HG03558 (cell line): Measurements from ENCODE around the gene PCED1B.

Experiments used
- ATAC-seq: cut with Tn5 transposase; IDR thresholded peaks from one replicate; pipeline ENCODE4 v1.9.1; 2021; ENCODE audit warnings: moderate number of reproducible peaks; ENCODE audit not compliant: unreplicated experiment; ENCODE audit errors: extremely low read depth

PCED1B gene

DNA sequence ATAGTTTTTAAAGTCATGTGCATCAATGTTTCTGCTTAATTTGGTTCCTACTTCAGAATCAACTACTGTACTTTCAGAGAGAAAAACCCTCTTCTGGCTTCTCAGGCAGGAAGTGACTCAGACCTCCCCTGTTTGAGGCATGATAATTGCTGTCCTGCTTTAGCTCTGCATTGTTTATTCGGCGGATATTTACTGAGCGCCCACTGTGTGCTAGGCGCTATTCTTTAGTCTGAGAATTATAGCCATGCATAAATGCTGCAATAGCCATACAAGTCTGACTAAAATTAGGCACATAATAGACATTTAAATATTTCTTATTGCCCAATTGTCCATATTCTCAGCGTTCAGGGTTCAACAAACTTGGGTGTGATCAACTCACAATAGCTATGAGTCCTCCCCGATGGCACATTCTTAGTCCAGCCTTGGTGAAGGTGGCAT is 6.4 kb downstream of the PCED1B start:
- no peak for ATAC-seq

DNA sequence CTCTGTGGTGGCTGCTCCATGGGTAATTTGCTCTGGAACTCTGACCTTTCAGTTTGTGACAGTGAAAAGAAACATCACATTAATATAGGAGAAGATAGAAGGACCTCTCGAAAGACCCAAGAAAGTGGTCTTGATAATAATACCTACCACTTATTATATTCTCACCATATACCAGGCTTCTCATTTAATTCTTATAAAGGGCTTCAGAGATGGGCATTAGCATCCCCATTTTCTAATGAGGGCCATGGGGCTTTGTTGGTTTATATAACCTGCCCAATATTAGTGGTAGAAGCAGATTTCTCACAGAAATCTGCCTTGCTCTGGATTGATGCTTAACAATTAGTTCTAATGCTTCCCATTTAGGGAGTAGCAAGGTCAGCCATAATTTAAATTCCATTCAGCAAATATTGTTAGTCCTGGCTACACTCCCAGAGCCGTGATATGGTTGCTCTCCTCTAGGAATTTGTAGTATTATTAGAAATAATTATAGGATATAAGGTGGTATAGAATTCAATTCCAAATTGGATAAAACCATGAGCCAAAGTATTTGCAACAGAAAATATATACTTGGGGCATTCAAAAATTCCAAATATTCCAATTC is 7.8 kb downstream of the PCED1B start:
- no peak for ATAC-seq

DNA sequence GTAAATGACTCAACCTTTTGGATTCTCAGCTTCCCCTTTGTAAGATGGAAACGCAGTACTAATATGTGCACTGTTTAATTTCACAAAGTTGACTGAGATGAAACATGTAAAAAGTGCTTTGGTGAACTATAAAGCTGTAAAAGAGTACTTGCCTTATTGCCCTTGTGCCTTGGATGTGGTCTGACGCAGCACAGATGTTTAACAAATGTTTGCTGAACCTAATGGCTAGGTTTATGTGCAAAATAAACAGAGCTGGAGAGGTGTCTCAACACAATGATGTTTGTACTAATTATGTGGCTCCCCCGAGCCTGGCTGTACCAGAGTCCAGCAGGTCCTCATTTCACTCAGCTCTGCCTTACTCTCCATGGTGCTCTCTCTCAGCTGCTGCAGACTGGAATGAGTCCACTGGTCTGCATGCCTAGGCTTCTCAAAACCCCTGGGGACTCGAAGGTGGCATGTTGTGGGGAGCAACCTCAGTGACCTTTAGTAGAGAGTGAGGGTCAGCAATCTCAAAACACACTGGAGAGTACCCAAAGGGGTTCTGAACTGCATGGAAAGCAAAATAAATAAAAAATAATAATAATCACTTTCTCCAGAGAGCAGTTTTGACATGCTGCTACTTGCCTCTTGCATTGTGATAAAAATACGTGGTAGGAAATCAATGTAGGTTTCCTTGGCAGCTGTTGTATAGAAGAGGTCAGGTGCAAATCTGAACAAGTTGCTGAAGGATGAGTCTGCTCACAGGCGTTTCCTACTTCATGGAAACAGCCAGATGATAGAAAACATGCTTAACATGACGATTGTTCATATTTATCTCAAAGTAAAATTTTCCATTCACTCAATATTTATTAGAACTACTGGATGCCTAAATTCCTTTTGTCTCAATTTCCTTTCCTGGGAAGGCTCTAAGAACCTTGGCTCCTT is 8.9 kb downstream of the PCED1B start:
- no peak for ATAC-seq

DNA sequence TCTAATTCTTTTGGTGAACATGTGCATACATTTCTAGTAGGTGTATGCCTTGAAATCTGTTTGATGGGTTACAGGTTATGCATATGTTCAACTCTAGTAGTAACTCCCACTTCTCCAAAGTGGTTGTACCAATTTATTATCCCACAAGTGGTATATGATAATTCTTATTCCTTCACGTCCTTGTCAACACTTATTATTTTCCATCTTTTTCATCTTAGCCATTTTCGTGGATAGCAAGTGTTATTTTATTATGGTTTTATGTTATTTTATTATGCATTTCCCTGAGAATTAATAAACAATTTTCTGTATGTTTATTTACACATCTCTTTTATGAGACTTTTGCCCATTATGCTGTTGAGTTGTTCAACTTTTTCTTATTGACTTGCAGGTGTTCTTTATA is 11.6 kb downstream of the PCED1B start:
- ATAC-seq, result no peak

DNA sequence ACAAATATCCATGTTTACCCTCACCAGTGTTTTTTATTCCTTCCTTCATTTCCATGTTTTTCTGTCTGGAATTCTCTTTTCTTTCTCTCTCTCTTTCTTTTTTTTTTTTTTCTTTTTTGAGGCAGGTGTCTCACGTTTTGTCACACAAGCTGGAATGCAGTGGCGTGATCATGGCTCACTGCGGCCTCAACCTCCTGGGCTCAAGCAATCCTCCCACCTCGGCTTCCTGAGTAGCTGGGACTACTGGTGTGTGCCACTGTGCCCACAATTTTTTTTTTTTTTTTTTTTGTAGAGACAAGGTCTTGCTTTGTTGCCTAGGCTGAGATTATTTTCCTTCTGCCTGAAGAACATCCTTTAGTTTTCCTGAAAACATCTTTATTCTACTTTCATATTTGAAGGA is 15.4 kb downstream of the PCED1B start:
- ATAC-seq, result no peak

DNA sequence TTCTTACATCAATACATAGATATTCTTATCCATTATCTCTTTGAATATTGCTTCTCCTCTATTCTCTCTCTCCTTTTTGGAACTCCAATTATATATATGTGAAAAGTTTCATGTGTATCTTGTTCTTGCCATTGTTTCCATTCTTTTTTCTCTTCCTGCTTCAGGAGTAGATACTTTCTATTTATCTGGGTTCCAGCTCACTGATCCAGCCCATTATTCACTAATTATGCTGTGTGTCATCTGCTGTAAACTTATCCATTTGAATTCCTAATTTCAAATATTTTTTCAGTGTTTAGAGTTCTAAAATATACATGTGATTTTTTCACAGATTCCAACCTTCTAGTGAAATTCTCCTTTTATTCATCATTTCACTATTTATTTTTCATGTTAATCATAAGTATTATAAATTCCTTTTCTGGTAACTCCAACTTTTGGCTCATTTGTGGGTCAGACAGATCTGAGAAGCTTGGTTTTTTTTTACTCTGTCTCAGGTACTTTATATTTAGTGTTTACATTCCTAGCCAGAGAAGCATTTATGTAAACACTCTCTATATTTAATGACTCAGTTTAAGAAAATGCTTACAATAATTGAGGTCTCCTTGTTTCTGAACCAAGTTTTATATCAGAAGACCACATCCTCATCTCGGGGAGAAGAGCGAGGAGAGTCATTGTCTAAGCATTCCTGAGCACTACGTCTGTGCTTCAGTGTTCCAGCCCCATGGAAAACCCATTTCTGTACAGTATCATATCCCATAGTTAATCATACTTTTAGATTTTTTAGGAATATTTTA is 16.2 kb downstream of the PCED1B start:
- ATAC-seq, result no peak

DNA sequence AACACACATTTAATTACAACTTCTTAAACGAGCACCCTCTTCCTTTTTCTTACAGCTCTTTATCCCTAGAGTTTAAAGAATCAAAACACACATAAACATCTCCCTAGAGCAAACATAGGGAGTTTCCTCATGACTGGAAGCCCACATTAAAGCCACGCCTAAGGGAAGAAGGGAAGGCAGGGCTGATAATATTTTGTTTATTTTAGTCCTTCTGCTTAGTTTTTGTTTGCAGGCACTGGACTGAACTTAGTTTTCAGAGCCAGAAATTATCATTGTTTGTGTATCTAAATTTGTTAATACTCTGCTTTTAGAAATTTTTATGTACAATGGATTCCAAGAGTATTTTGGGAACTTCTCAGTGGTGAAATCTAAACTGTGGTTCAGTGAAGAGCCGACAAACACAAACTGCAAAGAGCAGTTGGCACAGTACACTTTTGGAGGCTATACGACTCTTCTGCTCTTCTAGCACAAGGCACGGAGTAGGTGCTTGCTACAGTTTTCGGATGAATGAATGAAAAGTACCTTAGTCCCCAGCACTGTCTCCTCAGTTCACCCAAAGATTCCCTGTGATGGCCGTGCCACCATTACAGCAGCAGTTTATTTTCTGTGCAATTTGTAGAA is 18.0 kb downstream of the PCED1B start:
- no peak for ATAC-seq

DNA sequence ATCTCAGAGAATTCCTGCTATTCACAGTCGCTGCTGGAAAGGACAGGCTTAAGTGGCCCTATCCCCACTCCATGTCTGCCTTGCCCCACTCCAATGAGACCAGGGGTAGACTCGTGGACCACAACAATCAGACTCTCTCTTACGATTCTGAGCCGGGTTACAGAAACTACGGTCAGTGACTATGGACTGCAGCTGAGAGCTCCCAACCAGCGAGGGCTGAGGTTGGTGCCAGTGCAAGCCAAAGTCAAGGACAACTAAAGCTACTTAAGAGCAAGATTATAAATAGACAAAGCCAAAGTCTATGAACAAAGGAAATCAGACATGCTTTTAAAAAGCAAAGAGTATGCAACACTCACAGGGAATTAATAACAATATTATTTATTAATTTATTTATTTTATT is 18.7 kb downstream of the PCED1B start:
- ATAC-seq, result no peak

DNA sequence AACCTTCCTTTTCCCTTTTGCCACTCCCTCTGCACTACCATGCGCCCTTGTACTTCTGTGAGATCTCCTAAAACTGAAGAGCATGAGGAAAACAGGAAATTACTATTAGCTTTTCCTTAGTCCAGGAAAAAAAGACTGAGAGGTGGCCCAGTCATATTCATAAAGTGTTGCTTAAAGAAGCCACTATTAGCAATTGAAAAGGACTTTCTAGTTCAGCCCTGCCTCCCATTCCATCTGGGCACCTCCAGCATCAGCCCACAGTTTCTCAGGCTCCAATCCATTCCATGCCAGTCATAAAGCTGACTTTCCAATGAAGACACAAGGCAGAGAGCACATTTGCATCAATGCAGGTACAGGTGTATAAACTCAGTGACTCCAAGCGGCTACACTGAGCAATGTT is 20.2 kb downstream of the PCED1B start:
- ATAC-seq, result no peak

DNA sequence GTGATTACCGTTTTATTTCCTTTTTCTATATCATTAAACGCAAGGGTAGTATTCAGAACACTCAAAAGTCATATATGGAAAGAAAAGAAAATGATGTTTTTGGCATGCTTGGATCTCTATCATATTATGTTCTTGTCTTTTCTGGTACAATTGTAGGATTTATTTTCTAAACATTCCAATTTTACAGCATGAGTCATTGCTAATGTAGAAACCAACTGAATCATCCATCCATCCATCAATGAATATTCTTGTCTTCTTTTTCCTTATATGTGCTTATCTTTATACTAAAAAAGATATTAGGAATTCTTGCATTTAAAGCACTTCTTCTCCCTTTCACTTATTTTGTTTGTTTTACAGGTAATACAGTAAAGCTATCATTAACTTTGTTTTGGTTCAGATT is 20.7 kb downstream of the PCED1B start:
- no peak for ATAC-seq

DNA sequence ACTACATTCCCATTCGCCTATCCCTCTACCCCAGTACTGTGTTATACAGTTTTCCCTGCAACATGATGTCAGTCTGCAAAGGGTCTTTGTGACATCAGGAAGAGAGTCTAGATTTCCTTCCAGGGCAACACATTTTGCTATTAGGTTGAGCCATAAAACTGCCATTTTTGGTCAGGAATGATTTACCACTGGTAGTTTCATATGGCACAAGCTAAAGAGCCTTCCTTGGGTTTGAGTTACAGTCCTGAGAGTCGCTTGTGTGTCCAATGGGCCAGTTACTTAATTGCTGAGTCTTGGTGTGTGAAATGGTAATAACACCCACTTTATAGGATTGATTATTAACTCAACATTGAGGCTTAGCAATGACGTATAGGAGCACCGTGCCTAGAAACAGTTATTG is 23.0 kb downstream of the PCED1B start:
- ATAC-seq, result no peak

DNA sequence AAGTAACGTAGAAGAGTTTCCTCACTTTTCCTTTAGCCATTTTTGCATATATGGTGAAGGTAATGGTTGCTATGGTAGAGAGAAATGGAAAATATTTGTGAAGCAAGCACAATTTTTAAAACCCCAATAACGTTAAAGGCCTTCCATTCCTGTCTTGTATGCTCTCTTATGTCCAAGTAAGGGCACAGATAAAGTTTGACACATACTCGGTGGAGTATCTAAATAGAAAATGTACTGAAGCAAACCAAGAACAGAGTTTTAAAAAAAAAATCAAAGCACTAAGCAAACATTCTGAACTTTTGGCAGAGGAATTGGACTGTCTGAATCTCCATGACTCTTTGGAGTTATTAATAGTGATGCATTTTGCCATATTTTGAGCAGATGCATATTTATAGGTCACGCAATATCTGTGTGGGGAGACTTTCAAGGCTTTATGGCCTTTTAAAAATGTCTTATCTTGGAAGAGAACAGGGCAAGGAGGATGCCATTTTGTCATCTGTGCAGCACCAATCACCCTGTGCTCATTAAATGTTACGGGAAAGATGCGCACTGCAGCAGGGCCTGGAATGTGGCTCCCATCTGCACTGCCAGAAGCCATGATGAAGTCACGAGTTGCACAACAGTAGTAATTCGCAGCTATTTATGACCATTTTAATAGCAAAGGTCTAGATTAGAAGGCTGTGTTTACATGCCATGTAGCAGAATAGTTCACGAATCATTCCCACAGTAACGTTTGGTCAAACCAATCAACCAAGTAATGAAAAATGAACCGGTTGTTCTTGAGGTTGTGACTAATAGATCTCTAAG is 23.6 kb downstream of the PCED1B start:
- ATAC-seq, result no peak

DNA sequence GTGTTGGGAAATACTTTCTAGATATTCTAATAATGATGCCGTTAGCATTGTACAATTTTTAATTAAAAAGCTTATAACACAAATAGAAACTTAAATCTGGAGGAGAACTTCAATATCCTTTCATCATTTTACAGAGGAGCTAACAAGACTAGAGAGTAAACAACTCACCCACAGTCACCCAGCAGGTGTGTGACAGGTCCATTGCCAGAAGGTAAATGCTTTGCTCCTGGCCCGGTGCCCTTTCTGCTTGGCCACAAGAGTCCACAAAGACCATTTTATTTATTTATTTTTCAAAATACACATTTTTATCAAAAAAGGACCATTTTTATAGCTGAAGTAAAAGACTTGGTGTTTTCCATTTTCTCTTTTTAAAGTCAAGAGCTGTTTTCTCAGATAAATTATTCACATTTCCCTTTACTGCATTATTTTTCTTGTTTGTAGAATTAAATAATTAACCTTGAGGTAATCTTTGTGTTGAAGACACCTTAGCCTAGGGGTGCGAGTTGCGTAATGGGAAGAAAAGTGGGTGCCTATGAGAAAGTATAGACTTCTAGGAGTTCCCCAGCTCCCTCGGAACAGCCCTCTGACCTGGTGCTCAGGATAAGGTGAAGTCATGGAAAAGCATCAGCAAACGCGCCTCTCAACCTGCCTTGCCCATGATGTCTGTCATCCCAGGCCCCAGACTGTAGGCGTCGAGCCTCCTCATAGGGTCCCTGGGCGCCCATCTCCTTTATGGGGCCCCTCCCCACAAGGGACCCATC is 26.7 kb downstream of the PCED1B start:
- ATAC-seq, result no peak

DNA sequence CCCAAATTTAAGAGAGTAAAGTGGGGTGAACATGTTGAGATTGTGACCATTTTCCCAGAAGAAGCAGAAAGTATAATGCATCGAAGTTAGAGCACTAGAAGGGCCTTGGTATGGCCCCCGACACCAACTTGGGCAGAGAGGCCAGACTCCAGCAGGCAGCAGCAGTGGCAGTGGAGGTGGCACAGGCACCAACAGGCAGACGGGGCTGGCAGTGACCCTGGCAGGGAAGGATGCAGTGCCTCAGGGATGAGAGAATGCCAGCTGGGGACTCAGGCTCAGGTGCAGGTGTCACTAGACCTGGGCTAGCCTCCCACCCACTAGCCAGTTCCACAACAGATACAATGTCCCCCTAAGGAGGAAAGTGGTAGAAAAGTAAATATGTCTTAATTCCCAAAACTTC is 28.0 kb downstream of the PCED1B start:
- ATAC-seq, result no peak

DNA sequence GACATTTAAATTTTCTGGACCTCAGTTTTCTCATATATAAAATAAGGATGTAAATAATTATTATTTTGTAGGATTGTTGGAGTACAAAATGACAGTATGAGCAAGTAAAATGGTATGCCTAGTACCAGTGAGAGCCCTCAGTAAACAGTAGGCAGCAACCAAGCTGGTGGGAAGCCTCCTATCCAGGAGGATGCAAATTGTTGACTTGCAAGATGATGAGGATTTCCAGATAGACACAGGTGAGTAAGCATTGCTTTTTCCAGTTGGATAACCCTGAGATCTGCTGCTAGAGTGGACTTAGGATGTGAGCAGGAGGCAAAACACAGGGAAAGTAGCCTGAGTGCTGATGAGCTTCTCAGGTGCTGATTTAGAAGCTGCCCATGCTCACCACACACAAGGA is 28.5 kb downstream of the PCED1B start:
- ATAC-seq, result no peak

DNA sequence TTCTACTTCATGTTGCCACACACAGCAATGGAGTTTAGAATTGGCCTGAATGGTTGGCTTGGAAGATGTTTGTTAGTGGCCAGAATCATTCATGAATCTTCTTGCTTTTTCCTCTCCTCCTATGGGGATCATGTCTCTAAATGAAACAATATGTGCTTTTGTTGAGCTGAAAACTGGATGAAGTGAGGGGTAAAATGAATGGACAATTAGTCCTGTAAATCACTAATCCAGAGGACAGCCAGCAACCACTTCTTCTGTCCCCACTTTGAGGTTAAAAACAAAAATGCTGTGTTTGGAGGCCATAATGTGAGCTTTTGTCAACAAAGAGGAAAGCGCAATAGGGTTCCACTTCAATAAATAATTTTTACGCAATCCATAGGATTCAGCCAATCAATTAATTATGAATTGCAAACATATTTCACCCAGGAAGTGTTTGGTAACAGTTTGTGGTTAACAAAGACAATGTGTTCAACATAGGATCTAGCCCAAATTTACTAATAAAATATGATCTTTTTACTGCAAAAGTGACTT is 30.7 kb downstream of the PCED1B start:
- ATAC-seq, result no peak

DNA sequence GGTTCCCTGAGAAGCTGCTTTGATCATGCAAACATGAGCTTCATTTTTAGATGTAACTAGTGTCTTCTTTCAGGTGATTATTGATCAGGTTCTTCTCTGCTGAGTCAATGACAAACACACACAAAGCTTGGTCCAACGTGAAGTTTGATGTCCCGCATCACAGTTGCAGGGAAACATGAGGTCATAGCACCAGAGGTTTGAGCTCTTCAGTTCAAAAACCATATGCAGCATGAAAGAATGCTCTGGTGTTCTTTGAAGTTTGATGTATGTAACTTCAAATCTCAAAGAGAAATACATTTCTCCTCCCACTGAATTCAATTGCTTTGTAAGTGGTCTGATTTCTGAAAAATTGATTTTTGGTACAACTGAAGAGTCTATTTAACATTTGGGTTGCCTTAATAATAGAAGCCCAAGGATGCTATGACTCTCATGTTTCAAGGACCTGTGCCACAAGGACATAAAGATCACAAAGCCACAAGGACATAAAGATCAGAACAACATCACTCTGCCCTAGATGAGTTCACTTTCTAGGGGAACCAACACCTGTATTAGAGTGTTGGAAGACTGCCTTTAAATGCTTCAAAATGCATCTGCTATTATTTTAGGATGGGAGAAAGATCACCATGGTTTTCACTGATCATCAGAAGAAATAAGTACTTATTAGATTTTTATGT is 31.4 kb downstream of the PCED1B start:
- no peak for ATAC-seq

DNA sequence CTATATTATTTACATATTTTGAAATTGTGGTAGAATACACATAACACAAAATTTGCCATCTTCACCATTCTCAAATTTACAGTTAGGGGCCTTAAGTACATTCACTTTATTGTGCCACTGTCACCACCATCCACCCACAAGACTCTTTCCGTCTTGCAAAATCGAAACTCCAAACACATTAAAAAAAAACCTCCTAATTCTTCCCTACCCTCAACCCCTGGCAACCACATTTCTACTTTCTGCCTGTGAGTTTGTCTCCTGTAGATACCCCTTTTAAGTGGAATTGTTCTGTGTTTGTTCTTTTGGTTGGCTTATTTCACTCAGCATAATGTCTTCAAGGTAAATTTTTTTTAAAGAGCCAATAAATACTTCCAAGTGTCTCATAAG is 32.0 kb downstream of the PCED1B start:
- no peak for ATAC-seq
